Ishikawa (cell line): ENCODE measurements around the gene FARS2.

Source experiments
- CEBPB ChIP-seq: IDR thresholded peaks from 2 replicates; pipeline ENCODE4 v1.6.1; 2012
- EP300 ChIP-seq: IDR thresholded peaks from 2 replicates; pipeline ENCODE4 v1.6.1; 2012; ENCODE audit warnings: borderline replicate concordance
- FOXM1 ChIP-seq: IDR thresholded peaks from 2 replicates; pipeline ENCODE4 v1.6.1; 2012; ENCODE audit warnings: low read depth, borderline replicate concordance
- MAX ChIP-seq: IDR thresholded peaks from 2 replicates; pipeline ENCODE4 v1.6.1; 2012
- TAF1 ChIP-seq: IDR thresholded peaks from 2 replicates; pipeline ENCODE4 v1.6.1; 2012; ENCODE audit warnings: low read depth, mild to moderate bottlenecking
- USF1 ChIP-seq: IDR thresholded peaks from 2 replicates; pipeline ENCODE4 v1.6.1; 2012

GRCh38 chr6:5737460-5737859 is 476.1 kb downstream of the FARS2 start:
- TF ChIP-seq TAF1 (no peak), CEBPB (no peak), FOXM1 (no peak), USF1 (peak; percentile 73), EP300 (no peak), MAX (no peak)
